Activated naive CD8-positive, alpha-beta T cell treated with anti-CD3 and anti-CD28 coated beads, Interleukin-2, amount 10 ng/mL, durations not matched to agents 7 days and 5 days (primary cell): Measurements from ENCODE around the gene EP400. TPM values are rescaled to one million over a fixed set of nuclear protein-coding genes. Genes with fewer than 3 reads are reported as not detected.

Experiments used
- ATAC-seq: fragments of 150-1000 bp; cut with Tn5 transposase; one replicate; pipeline ENCODE4 v1.10.0; 2021; ENCODE audit warnings: low read depth, moderate library complexity
- POLR2A ChIA-PET: fragments of 350-600 bp; sonication (Branson Sonifier 250); formaldehyde crosslinking; loops from one replicate; lab custom pipeline; 2021; ENCODE audit warnings: antibody characterized with exemption; lab: Charles Lee
- DNase-seq: peaks from one replicate; pipeline ENCODE4 v3.0.0; 2021
- H3K27ac Mint-ChIP-seq: one replicate; pipeline ENCODE4 v1.8.0; 2022; ENCODE audit warnings: mild to moderate bottlenecking, mixed read lengths
- H3K27me3 Mint-ChIP-seq: one replicate; pipeline ENCODE4 v1.8.0; 2022; ENCODE audit warnings: mild to moderate bottlenecking, moderate library complexity, mixed read lengths
- H3K36me3 Mint-ChIP-seq: one replicate; pipeline ENCODE4 v1.8.0; 2021; ENCODE audit warnings: mild to moderate bottlenecking, mixed read lengths
- H3K4me1 Mint-ChIP-seq: one replicate; pipeline ENCODE4 v1.8.0; 2021; ENCODE audit warnings: mixed read lengths
- H3K4me3 Mint-ChIP-seq: one replicate; pipeline ENCODE4 v1.8.0; 2022; ENCODE audit warnings: mild to moderate bottlenecking, moderate library complexity, mixed read lengths
- H3K9me3 Mint-ChIP-seq: one replicate; pipeline ENCODE4 v1.8.0; 2021; ENCODE audit warnings: mixed read lengths
- total RNA-seq, 2 experiments: library from RNA; stranded (reverse); gene quantifications; one replicate each; pipeline ENCODE4 v1.2.3, GENCODE V29; 2021

EP400 gene
- total RNA-seq, 2 experiments from 2014 or later: 66.7 to 70.2 TPM

DNA sequence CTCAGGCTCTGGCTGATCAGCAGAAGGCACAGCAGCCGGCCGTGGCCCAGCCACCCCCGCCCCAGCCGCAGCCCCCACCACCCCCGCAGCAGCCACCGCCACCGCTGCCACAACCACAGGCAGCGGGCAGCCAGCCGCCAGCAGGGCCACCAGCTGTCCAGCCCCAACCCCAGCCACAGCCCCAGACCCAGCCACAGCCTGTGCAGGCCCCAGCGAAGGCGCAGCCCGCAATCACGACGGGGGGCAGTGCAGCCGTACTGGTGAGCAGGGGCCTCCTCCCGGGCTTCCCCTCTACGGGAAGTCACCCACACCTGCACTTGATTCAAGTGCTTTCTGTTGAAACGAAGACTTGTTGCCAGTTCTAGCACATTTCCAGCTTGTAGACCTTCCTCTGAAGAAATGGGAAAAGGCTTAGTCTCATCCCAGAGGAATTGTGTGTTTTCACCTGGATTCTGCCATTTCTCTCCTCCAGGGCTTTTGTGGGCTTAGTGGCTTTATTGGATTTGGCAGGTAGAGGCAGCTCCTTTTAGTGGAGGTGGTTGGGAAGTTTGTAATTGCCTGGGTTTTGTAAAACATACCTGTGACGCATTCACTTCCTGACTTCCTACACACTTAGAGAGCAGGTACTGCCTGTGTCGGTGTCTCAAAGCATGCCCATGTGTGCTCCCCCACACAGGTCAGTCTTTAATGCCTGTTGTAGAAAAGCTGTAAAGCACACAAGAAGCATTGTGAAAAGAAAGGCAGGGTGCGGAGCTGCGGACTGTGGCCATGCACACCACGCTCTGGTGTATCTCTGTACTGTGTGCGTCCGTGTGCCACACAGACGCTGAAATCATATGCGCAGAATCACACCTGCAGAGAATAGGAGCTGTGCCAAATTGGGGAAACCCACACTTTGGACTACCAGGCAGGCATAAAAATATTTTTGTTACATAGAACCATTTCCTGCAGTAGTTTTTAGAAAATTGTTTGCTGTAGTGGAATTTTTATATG lies 103.9 kb downstream of the EP400 start:
- Mint-ChIP-seq H3K36me3 (peaks cover 21% of the 10 kb centered on the region), H3K4me1 (peaks cover 2% of the 10 kb centered on the region), H3K9me3 (no peaks in the 10 kb centered on the region), H3K27ac (no peak overlapping the region), H3K27me3 (no peaks in the 10 kb centered on the region), H3K4me3 (no peak overlapping the region)
- no peak for ATAC-seq
- no peak for DNase-seq
- POLR2A ChIA-PET: interaction anchor here (0.6 kb wide), 1 partner anchor 87 kb away, joined by 4 read pairs; no protein-coding TSS in a partner anchor

DNA sequence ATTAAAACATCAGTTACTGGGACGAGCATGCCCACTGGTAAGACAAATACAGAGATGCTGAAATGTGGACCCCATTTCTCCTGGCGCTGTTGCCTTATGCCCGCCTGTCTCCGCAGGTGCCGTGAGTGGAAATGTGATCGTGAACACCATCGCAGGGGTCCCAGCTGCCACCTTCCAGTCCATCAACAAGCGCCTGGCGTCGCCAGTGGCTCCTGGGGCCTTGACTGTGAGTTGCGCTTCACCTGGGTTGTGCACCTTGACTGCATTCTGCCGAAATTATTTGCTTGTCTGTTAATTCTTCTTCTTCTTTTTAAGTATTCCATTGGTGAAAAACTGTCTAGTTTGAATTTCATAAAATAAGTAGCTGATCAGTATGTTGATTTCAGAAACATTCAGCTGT lies 105.2 kb downstream of the EP400 start:
- Mint-ChIP-seq H3K27ac (no peak overlapping the region), H3K4me3 (no peak overlapping the region), H3K36me3 (peaks cover 21% of the 10 kb centered on the region), H3K27me3 (no peaks in the 10 kb centered on the region), H3K9me3 (no peaks in the 10 kb centered on the region), H3K4me1 (no peaks in the 10 kb centered on the region)
- ATAC-seq: no peak
- no peak for DNase-seq
- POLR2A ChIA-PET: no interaction called here

DNA sequence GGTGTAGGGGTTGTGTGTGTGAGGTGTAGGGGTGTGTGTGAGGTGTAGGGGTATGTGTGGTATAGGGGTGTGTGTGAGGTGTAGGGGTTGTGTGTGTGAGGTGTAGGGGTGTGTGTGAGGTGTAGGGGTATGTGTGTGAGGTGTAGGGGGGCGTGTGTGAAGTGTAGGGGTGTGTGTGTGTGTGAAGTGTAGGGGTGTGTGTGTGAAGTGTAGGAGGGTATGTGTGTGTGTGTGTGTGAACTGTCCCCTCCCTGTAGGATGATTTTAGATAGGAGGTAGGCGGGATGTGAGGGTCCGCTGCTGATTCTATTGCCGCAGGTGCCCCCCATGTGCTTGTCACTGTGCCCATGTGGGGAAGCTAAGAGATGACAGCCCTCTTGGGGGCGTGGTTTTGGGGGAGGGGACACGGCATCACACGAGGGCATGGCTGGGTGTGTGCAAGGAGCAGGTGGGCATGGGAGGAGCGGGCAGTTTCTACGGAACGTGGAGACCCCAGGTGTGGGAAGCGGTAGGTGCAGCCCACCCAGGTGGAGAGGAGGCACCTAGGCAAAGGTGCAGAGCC lies 105.9 kb downstream of the EP400 start:
- H3K4me3 Mint-ChIP-seq: no peak overlapping the region
- POLR2A ChIA-PET: no interaction called here
- no peaks in the 10 kb centered on the region for H3K9me3 Mint-ChIP-seq
- no peak overlapping the region for H3K27ac Mint-ChIP-seq
- no peak for DNase-seq
- H3K4me1 Mint-ChIP-seq: peaks cover 2% of the 10 kb centered on the region
- H3K36me3 Mint-ChIP-seq: peaks cover 21% of the 10 kb centered on the region
- no peaks in the 10 kb centered on the region for H3K27me3 Mint-ChIP-seq
- no peak for ATAC-seq

DNA sequence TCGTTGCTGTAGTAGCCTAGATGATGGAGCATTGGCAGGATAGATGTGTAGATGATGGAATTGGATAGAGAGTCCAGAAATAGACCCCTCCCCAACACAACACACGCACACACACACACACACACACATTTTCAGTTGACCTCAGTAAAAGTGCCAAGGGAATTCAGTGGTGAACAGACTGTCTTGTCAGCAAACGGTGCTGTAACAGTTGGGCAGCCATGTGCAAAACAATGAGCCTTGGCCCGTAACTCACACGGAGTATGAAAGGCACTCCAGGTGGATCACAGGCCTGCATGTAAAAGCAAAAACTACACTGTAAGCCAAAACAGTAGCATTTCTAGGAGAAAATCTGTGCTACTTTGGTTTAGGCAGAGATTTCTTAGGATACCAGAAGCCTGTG lies 106.6 kb downstream of the EP400 start:
- Mint-ChIP-seq H3K9me3 (no peaks in the 10 kb centered on the region), H3K27me3 (no peaks in the 10 kb centered on the region), H3K27ac (no peak overlapping the region), H3K36me3 (peaks cover 22% of the 10 kb centered on the region), H3K4me1 (peaks cover 2% of the 10 kb centered on the region), H3K4me3 (no peak overlapping the region)
- POLR2A ChIA-PET: no interaction called here
- DNase-seq: no peak
- no peak for ATAC-seq

DNA sequence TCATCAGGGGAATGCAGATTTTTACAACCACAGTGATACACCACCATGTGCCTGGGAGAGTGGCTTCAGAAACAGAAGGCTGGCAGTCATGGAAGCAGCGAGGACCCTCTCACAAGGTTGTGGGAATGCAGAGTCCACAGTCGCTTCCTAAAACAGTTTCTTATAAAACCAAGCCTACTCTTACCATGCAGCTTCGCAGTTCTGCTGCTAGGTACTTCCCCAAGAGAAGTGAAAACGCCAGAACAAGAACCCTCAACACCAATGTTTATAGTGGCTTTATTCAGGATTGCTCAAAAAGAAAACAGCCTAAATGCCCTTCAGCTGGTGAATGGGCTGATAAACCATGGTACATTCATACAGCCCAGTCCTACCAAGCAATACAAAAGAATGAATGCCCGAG lies 107.2 kb downstream of the EP400 start:
- POLR2A ChIA-PET: no interaction called here
- ATAC-seq: no peak
- Mint-ChIP-seq H3K9me3 (no peaks in the 10 kb centered on the region), H3K4me3 (no peak overlapping the region), H3K4me1 (peaks cover 2% of the 10 kb centered on the region), H3K27me3 (no peaks in the 10 kb centered on the region), H3K27ac (no peak overlapping the region), H3K36me3 (peaks cover 26% of the 10 kb centered on the region)
- DNase-seq: no peak

DNA sequence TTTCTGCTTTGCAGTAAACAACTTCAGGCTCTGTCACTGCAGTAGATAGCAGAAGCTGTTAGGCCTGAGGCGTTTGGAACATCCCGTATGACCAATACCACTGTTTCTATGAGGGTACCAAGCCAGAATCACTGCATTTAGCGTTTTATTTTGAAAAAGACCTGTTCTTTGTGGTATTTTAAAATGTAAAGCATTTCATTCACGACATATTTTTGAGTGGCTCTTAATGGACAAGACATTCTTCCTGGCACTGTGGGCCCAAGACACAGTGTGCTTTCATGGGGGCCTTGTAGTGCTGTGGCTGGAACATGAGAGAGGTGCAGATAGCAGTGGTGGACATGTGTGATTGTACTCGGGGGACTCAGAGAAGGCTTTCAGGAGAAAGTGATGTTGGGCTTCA lies 107.9 kb downstream of the EP400 start:
- Mint-ChIP-seq H3K27ac (no peak overlapping the region), H3K4me1 (peaks cover 2% of the 10 kb centered on the region), H3K9me3 (no peaks in the 10 kb centered on the region), H3K27me3 (no peaks in the 10 kb centered on the region), H3K4me3 (no peak overlapping the region), H3K36me3 (peaks cover 21% of the 10 kb centered on the region)
- DNase-seq (no peak), ATAC-seq (no peak)
- POLR2A ChIA-PET: no interaction called here

DNA sequence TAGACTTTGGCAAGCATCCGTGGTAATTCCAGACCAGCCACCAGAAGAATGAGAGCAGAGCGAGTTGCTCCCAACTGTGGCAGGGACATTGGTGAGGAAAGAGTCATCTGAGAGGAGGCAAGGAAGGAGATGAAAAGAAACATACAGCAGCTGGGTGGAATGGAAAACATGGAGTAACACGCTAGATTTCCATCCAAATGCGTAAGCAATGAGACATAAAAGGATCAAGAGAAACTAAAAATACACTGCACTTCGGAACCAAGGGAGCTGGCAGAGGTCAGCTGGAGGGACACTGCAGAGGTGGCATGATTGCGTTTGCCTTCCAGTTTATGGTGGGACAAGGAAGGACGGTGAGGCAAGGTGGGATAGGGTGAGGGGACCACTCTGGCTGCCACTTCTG lies 111.5 kb downstream of the EP400 start:
- POLR2A ChIA-PET: interaction anchor here (0.7 kb wide), 1 partner anchor 15 kb away, joined by 3 read pairs; no protein-coding TSS in a partner anchor
- peak overlapping the region; percentile 10 for H3K27ac Mint-ChIP-seq
- no peak for ATAC-seq

DNA sequence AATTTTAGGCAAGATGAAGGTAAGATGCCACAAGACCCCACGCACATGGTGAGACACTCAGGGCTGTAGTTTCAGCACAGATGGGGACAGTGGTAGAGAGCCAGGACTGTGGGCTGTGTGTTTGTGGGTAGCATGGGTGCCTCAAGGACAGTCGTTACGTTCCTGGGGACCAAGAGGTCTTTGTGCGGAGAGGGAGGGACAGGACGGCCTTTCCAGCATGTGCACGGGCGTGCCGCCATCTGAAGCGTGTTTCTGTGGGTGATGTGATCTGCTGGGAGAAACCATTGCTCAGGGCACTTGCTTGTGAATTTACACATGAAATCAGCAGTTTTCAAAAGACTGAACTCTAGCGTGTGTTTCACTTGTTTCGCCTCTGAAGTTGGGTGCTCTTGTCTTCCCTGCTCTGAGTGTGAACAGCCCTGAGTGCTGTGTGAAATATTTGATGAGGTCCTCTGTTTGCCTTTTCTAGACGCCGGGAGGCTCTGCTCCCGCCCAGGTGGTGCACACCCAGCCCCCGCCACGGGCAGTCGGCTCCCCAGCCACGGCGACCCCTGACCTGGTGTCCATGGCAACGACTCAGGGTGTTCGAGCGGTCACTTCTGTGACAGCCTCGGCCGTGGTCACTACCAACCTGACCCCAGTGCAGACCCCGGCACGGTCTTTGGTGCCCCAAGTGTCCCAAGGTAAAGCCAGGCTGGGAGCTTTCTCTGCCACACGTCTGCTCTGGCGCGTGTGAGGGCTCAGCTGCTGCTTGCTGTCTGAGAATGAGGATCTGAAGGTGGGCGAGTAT lies 112.1 kb downstream of the EP400 start:
- POLR2A ChIA-PET: no interaction called here
- no peak overlapping the region for H3K27ac Mint-ChIP-seq
- no peaks in the 10 kb centered on the region for H3K27me3 Mint-ChIP-seq
- peaks cover 25% of the 10 kb centered on the region for H3K4me1 Mint-ChIP-seq
- H3K36me3 Mint-ChIP-seq: peaks cover 21% of the 10 kb centered on the region
- no peak for ATAC-seq
- DNase-seq: no peak
- H3K9me3 Mint-ChIP-seq: no peaks in the 10 kb centered on the region
- H3K4me3 Mint-ChIP-seq: no peak overlapping the region

More for the DNA sequence above, 111.5 kb downstream of the EP400 start:
- H3K9me3 Mint-ChIP-seq: no peaks in the 10 kb centered on the region
- no peak for DNase-seq
- peaks cover 20% of the 10 kb centered on the region for H3K4me1 Mint-ChIP-seq
- peaks cover 17% of the 10 kb centered on the region for H3K36me3 Mint-ChIP-seq
- no peaks in the 10 kb centered on the region for H3K27me3 Mint-ChIP-seq
- H3K4me3 Mint-ChIP-seq: no peak overlapping the region

DNA sequence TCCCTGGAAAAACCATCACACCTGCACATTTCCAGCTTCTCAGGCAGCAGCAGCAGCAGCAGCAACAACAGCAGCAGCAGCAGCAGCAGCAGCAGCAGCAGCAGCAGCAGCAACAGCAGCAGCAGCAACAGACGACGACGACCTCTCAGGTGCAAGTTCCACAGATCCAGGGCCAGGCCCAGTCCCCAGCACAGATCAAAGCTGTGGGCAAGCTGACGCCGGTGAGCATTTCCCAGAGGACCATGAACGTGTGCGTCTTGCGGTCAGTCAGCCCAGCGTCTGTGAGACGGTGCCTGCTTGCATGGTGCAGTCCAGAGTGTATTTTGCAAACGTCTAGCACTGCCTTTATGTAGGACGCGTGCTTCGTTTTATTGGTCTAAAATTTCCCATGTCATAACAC lies 112.7 kb downstream of the EP400 start:
- no peak overlapping the region for H3K4me3 Mint-ChIP-seq
- peaks cover 28% of the 10 kb centered on the region for H3K4me1 Mint-ChIP-seq
- no peaks in the 10 kb centered on the region for H3K9me3 Mint-ChIP-seq
- H3K36me3 Mint-ChIP-seq: peaks cover 26% of the 10 kb centered on the region
- POLR2A ChIA-PET: no interaction called here
- ATAC-seq (no peak), DNase-seq (no peak)
- no peak overlapping the region for H3K27ac Mint-ChIP-seq
- no peaks in the 10 kb centered on the region for H3K27me3 Mint-ChIP-seq

DNA sequence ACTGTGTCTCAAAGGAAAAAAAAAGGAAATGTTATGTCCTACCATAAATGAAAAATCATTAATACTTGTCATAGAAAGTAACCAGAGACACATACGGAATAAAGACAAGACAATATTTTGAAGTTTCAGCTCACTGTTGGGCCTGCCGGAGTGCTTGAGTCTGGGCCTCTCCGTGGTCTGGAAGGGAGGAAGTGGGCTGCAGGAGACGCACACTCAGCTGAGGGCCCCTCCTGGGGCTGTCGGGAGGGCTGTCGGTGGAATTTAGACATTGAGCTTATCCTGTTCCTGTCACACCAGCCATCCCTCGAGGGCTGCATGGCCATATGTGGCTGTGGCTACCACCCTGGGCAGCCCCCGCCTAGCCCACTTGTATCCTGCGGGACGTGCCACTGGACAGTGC lies 113.7 kb downstream of the EP400 start:
- Mint-ChIP-seq H3K27ac (peak overlapping the region; percentile 45), H3K36me3 (peaks cover 29% of the 10 kb centered on the region), H3K4me3 (peak overlapping the region; percentile 19), H3K27me3 (no peaks in the 10 kb centered on the region), H3K4me1 (peaks cover 31% of the 10 kb centered on the region), H3K9me3 (no peaks in the 10 kb centered on the region)
- POLR2A ChIA-PET: interaction anchor here (0.8 kb wide), 1 partner anchor 25 kb away, joined by 3 read pairs; no protein-coding TSS in a partner anchor
- ATAC-seq (peak; percentile 69), DNase-seq (no peak)

DNA sequence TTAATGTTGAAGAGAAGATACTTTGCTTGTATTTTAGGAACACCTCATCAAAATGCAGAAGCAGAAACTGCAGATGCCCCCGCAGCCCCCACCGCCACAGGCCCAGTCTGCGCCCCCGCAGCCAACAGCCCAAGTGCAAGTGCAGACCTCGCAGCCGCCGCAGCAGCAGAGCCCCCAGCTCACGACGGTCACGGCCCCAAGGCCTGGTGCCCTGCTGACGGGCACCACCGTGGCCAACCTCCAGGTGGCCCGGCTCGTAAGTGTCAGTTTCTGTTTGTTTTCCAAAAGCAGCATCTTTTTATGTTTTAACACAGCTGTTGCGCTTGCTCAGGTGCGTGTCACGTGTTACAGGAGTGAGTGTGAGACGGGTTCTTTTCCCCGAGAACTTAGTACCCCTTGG lies 114.9 kb downstream of the EP400 start:
- H3K4me3 Mint-ChIP-seq: no peak overlapping the region
- peaks cover 31% of the 10 kb centered on the region for H3K4me1 Mint-ChIP-seq
- ATAC-seq (no peak), DNase-seq (no peak)
- no peaks in the 10 kb centered on the region for H3K27me3 Mint-ChIP-seq
- POLR2A ChIA-PET: no interaction called here
- peaks cover 29% of the 10 kb centered on the region for H3K36me3 Mint-ChIP-seq
- H3K9me3 Mint-ChIP-seq: no peaks in the 10 kb centered on the region
- no peak overlapping the region for H3K27ac Mint-ChIP-seq

DNA sequence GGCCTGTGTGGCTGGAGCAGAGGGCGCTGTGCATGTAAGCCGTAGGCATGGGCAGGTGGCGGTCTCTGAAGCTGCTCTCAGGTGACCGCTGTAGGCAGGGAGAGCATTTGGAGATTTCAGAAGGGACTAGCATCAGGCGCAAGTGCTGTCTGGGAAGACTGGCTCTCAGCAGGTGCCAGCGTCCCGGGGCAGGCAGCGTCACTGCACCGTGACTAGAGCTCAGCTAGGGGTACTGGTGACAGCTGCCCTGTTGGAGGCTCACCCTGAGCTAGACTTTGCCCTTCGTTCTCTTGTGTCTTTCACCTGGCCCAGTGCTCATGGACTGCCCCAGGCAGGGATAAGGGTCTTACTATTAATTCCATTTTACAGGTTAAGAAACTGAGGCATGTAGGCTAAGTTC lies 115.5 kb downstream of the EP400 start:
- H3K4me1 Mint-ChIP-seq: peaks cover 31% of the 10 kb centered on the region
- ATAC-seq (no peak), DNase-seq (no peak)
- peaks cover 31% of the 10 kb centered on the region for H3K36me3 Mint-ChIP-seq
- H3K9me3 Mint-ChIP-seq: no peaks in the 10 kb centered on the region
- no peaks in the 10 kb centered on the region for H3K27me3 Mint-ChIP-seq
- H3K27ac Mint-ChIP-seq: no peak overlapping the region
- no peak overlapping the region for H3K4me3 Mint-ChIP-seq
- POLR2A ChIA-PET: no interaction called here

DNA sequence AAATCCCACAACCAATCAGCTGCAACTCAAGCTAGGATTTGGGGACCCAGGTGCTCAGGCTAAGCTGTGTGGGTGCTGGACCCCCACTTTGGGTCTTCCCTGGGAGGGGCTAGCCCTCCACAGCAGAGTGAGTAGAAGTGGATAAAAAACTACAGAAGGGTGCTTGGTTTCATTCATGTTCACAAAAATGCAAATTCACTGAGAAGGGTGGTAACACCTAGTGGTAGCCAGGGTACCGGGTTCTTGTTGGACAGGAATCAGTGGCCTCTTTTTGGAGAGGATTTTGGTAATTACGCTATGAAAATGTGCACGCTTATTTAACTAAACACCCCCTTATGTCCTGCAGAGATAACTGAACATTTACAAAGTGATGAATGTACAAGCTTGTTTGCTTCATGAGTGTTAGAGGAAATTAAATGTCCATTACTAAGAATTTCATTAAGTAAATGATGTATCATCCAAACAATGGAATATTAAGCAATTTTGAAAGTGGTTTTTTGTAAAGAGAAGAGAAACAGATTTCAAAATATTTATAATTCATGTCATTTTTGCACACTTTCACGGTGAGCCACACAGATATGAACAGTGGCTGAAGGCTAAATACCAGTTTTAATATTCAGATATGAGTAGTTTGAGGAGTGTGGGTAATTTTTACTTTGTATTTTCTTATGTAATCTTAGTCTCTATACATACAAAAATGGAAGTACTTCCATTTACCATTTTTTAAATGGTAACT lies 116.0 kb downstream of the EP400 start:
- peaks cover 31% of the 10 kb centered on the region for H3K36me3 Mint-ChIP-seq
- H3K9me3 Mint-ChIP-seq: no peaks in the 10 kb centered on the region
- no peak for ATAC-seq
- peaks cover 29% of the 10 kb centered on the region for H3K4me1 Mint-ChIP-seq
- DNase-seq: no peak
- peak overlapping the region; percentile 78 for H3K27ac Mint-ChIP-seq
- POLR2A ChIA-PET: no interaction called here
- H3K27me3 Mint-ChIP-seq: no peaks in the 10 kb centered on the region
- H3K4me3 Mint-ChIP-seq: peak overlapping the region; percentile 75
